GM21381 (cell line): ENCODE measurements around the gene PDZRN4.

Experiments used
- ATAC-seq: cut with Tn5 transposase; IDR thresholded peaks from one replicate; pipeline ENCODE4 v1.9.1; 2021; ENCODE audit warnings: mild to moderate bottlenecking, moderate library complexity; ENCODE audit not compliant: unreplicated experiment

Gene PDZRN4

DNA sequence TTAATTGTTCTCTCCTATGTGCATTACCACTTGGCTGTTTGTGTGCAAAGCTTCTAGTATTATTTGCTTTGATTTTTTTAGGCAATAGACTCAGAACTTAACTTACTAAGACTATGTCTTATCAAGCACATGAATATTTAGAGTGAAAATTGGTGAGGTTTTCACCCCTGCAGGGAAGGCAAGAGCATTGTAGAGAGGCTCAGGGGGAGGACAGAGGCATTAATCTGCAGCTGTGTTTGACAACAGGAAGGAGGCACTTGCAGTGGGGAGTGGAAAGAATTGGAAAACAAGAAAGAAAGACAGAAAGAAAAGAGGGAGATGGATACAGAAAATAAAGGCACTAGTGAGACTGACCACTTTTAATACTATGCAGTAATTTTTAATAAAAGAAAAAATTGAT, 431.6 kb downstream of the PDZRN4 start:
- no peak for ATAC-seq

GRCh38 chr12:41621291-41621690, 433.2 kb downstream of the PDZRN4 start:
- no peak for ATAC-seq
